Measurements from ENCODE around the gene BRF1. TPM values are rescaled to one million over a fixed set of nuclear protein-coding genes. Genes with fewer than 3 reads are reported as not detected.

BRF1 gene
- total and polyA plus RNA-seq, 2 of the 13 experiments (the other 11 are each of a cell fraction or from before 2014, with no cell fraction given): 5.1 to 11.0 TPM

- no TSS peak for BruUV-seq (replicated peaks)
- no peak; the same call in 2 of the 3 replicates for ATAC-seq
- peaks cover 10% of the 10 kb centered on the region; the same call in 1 of the 2 replicates for H4K20me1 ChIP-seq (ENCODE audit: insufficient read depth, low read length)
Observed at GRCh38 chr14:105294142-105294597, 6.6 kb downstream of the BRF1 start.

GRCh38 chr14:105292826-105293711, 7.7 kb downstream of the BRF1 start:
- no peak overlapping the region for H3K27ac ChIP-seq (ENCODE audit: extremely low read length, insufficient read depth, low read length)
- H2AFZ ChIP-seq (ENCODE audit: low read length): no peak overlapping the region
- no peak overlapping the region for H3K4me3 ChIP-seq (replicated peaks in 1 of 3; ENCODE audit: insufficient read depth in 1 of 3, low read depth in 2 of 3, low read length in 3 of 3)
- peaks cover 50% of the 10 kb centered on the region for H3K79me2 ChIP-seq (ENCODE audit: insufficient read depth, low read length)
- H3K36me3 ChIP-seq (replicated peaks in 1 of 2; ENCODE audit: control insufficient read depth in 1 of 2, insufficient read depth in 2 of 2, low read length in 2 of 2): no peaks in the 10 kb centered on the region
- no peak overlapping the region for H3K4me2 ChIP-seq (ENCODE audit: low read depth, low read length)
- H3K9me3 ChIP-seq (ENCODE audit: low read length): no peaks in the 10 kb centered on the region
- no peak for FAIRE-seq
- intact Hi-C loops (cut with micrococcal nuclease; ENCODE audit: unreplicated experiment) (no loop called here), in situ Hi-C loops (cut with HindIII; ENCODE audit: extremely low pct_ligation_motif_present, low pct_unique_long_range_greater_than_20kb) (no loop called here)
- ChIA-PET CTCF (ENCODE audit: low intra/inter-chr PET ratio, low total read pairs) (no interaction called here), POLR2A (no interaction called here)
- H3K4me1 ChIP-seq (ENCODE audit: insufficient read depth, low read length): peaks cover 6% of the 10 kb centered on the region
- TF ChIP-seq ZNF792 (CRISPR knock-in tag; IDR thresholded peaks at IDR 0.05) (no peak), ZNF839 (CRISPR knock-in tag; IDR thresholded peaks at IDR 0.05; ENCODE audit: borderline replicate concordance) (no peak), ZNF180 (CRISPR knock-in tag; IDR thresholded peaks at IDR 0.05; ENCODE audit: borderline replicate concordance, low read depth) (no peak), ZNF687 (CRISPR knock-in tag; IDR thresholded peaks at IDR 0.05) (no peak), DMAP1 (CRISPR knock-in tag; IDR thresholded peaks at IDR 0.05) (no peak), ZNF431 (CRISPR knock-in tag; IDR thresholded peaks at IDR 0.05; ENCODE audit: borderline replicate concordance, low read depth) (no peak), SIN3A (IDR thresholded peaks at IDR 0.05; ENCODE audit: borderline replicate concordance, low read depth, low read length) (no peak), SMYD3 (CRISPR knock-in tag; IDR thresholded peaks at IDR 0.05) (no peak), AHR (CRISPR knock-in tag; IDR thresholded peaks at IDR 0.05) (no peak)
- DNase-seq (ENCODE audit: low spot score): no peak
- H4K20me1 ChIP-seq (ENCODE audit: insufficient read depth, low read length): peaks cover 5% of the 10 kb centered on the region; the same call in 1 of the 2 replicates
- no TSS peak for BruUV-seq (replicated peaks)
- ATAC-seq: no peak
- 95% methylated on average over 19 of the region's 26 CpGs for WGBS (ENCODE audit: low lambda C conversion rate)
- no peak overlapping the region for H3K9ac ChIP-seq (ENCODE audit: insufficient read depth, low read depth, low read length)
- H3K27me3 ChIP-seq (ENCODE audit: control insufficient read depth in 1 of 2, insufficient read depth in 2 of 2, low read length in 2 of 2): no peaks in the 10 kb centered on the region

More at GRCh38 chr14:105294142-105294597, 6.6 kb downstream of the BRF1 start:
- Histone ChIP-seq H3K4me1 (ENCODE audit: insufficient read depth, low read length) (peaks cover 17% of the 10 kb centered on the region), H3K4me2 (ENCODE audit: low read depth, low read length) (no peak overlapping the region), H3K4me3 (replicated peaks in 1 of 3; ENCODE audit: insufficient read depth in 1 of 3, low read depth in 2 of 3, low read length in 3 of 3) (no peak overlapping the region), H3K27ac (ENCODE audit: extremely low read length, insufficient read depth, low read length) (no peak overlapping the region), H3K9ac (ENCODE audit: insufficient read depth, low read depth, low read length) (no peak overlapping the region), H3K9me3 (ENCODE audit: low read length) (no peaks in the 10 kb centered on the region), H3K79me2 (ENCODE audit: insufficient read depth, low read length) (peaks cover 56% of the 10 kb centered on the region), H3K36me3 (replicated peaks in 1 of 2; ENCODE audit: control insufficient read depth in 1 of 2, insufficient read depth in 2 of 2, low read length in 2 of 2) (no peaks in the 10 kb centered on the region), H2AFZ (ENCODE audit: low read length) (no peak overlapping the region), H3K27me3 (ENCODE audit: control insufficient read depth in 1 of 2, insufficient read depth in 2 of 2, low read length in 2 of 2) (no peaks in the 10 kb centered on the region)
- TF ChIP-seq ZNF768 (CRISPR knock-in tag; IDR thresholded peaks at IDR 0.05): 0 out of 2 replicates have a peak, but pooled peaks have one; percentile 11
- no peak for TF ChIP-seq TRIM22 (IDR thresholded peaks at IDR 0.05)
- TF ChIP-seq PRPF4 (IDR thresholded peaks at IDR 0.05; ENCODE audit: low read depth, low read length, poor library complexity, severe bottlenecking): no peak
- in situ Hi-C loops (cut with HindIII; ENCODE audit: extremely low pct_ligation_motif_present, low pct_unique_long_range_greater_than_20kb) (no loop called here), intact Hi-C loops (cut with micrococcal nuclease; ENCODE audit: unreplicated experiment) (no loop called here)
- FAIRE-seq (no peak), DNase-seq (ENCODE audit: low spot score) (no peak)
- CTCF ChIA-PET (ENCODE audit: low intra/inter-chr PET ratio, low total read pairs): no interaction called here
- POLR2A ChIA-PET: no interaction called here
- 88% methylated on average over 7 of the region's 15 CpGs for WGBS (ENCODE audit: low lambda C conversion rate)

Data from HepG2 (cell line).